OCI-LY3 (cell line): ENCODE data around the gene TRPV4.

Experiments
- CTCF ChIP-seq: fragments of 200-600, 300-600 bp; sonication (generic); IDR thresholded peaks from 2 replicates; pipeline ENCODE4 v1.5.1; 2014; ENCODE audit warnings: antibody characterized with exemption, low read length, low read depth
- EZH2phosphoT487 ChIP-seq: fragments of 200-600 bp; shearing (Covaris generic); IDR thresholded peaks from 2 replicates; pipeline ENCODE4 v1.6.1; 2018; ENCODE audit warnings: antibody characterized with exemption, mixed run types, low read depth

GRCh38 chr12:109830718-109831117 is 2.5 kb downstream of the TRPV4 start:
- TF ChIP-seq CTCF = no peak
- no peak for TF ChIP-seq EZH2phosphoT487
